ENCODE measurements around the gene GLYR1.

Gene GLYR1

GRCh38 chr16:4886151-4886550, 39.1 kb upstream of the GLYR1 start:
- in situ Hi-C loops (cut with HindIII; ENCODE audit: low pct_unique_long_range_greater_than_20kb, low sequenced_read_pairs): no loop called here
- DNase-seq (ENCODE audit: low read depth in 1 of 2, low spot score in 1 of 2): no peak

GRCh38 chr16:4884972-4885874, 38.1 kb upstream of the GLYR1 start:
- in situ Hi-C loops (cut with HindIII; ENCODE audit: low pct_unique_long_range_greater_than_20kb, low sequenced_read_pairs): no loop called here
- TF ChIP-seq JUND (IDR thresholded peaks at IDR 0.05; ENCODE audit: low read depth): no peak
- no peak for DNase-seq (ENCODE audit: low read depth in 1 of 2, low spot score in 1 of 2)

More at GRCh38 chr16:4886151-4886550, 39.1 kb upstream of the GLYR1 start:
- no peak for TF ChIP-seq JUND (IDR thresholded peaks at IDR 0.05; ENCODE audit: low read depth)

- in situ Hi-C loops (cut with HindIII; ENCODE audit: low pct_unique_long_range_greater_than_20kb, low sequenced_read_pairs): no loop called here
- no peak for TF ChIP-seq JUND (IDR thresholded peaks at IDR 0.05; ENCODE audit: low read depth)
- no peak for DNase-seq (ENCODE audit: low read depth in 1 of 2, low spot score in 1 of 2)
Measured at GRCh38 chr16:4884209-4884608, 37.1 kb upstream of the GLYR1 start.

GRCh38 chr16:4883501-4883900, 36.4 kb upstream of the GLYR1 start:
- in situ Hi-C loops (cut with HindIII; ENCODE audit: low pct_unique_long_range_greater_than_20kb, low sequenced_read_pairs): no loop called here
- no peak for DNase-seq (ENCODE audit: low read depth in 1 of 2, low spot score in 1 of 2)
- TF ChIP-seq JUND (IDR thresholded peaks at IDR 0.05; ENCODE audit: low read depth): no peak

GRCh38 chr16:4882633-4883285, 35.7 kb upstream of the GLYR1 start:
- in situ Hi-C loops (cut with HindIII; ENCODE audit: low pct_unique_long_range_greater_than_20kb, low sequenced_read_pairs): no loop called here
- TF ChIP-seq JUND (IDR thresholded peaks at IDR 0.05; ENCODE audit: low read depth): no peak
- DNase-seq (ENCODE audit: low read depth in 1 of 2, low spot score in 1 of 2): peak in 1 of 2 experiments; percentile 12

- no peak for DNase-seq (ENCODE audit: low read depth in 1 of 2, low spot score in 1 of 2)
- in situ Hi-C loops (cut with HindIII; ENCODE audit: low pct_unique_long_range_greater_than_20kb, low sequenced_read_pairs): no loop called here
- TF ChIP-seq JUND (IDR thresholded peaks at IDR 0.05; ENCODE audit: low read depth): no peak
Measured at GRCh38 chr16:4882000-4882632, 35.0 kb upstream of the GLYR1 start.

GRCh38 chr16:4880006-4880580, 33.0 kb upstream of the GLYR1 start:
- DNase-seq (ENCODE audit: low read depth in 1 of 2, low spot score in 1 of 2): no peak
- in situ Hi-C loops (cut with HindIII; ENCODE audit: low pct_unique_long_range_greater_than_20kb, low sequenced_read_pairs): no loop called here
- no peak for TF ChIP-seq JUND (IDR thresholded peaks at IDR 0.05; ENCODE audit: low read depth)

GRCh38 chr16:4879049-4879448, 32.0 kb upstream of the GLYR1 start:
- no peak for TF ChIP-seq JUND (IDR thresholded peaks at IDR 0.05; ENCODE audit: low read depth)
- no peak for DNase-seq (ENCODE audit: low read depth in 1 of 2, low spot score in 1 of 2)
- in situ Hi-C loops (cut with HindIII; ENCODE audit: low pct_unique_long_range_greater_than_20kb, low sequenced_read_pairs): no loop called here

GRCh38 chr16:4877380-4877685, 30.2 kb upstream of the GLYR1 start:
- in situ Hi-C loops (cut with HindIII; ENCODE audit: low pct_unique_long_range_greater_than_20kb, low sequenced_read_pairs): no loop called here
- TF ChIP-seq JUND (IDR thresholded peaks at IDR 0.05; ENCODE audit: low read depth): no peak
- no peak for DNase-seq (ENCODE audit: low read depth in 1 of 2, low spot score in 1 of 2)

- no peak for DNase-seq (ENCODE audit: low read depth in 1 of 2, low spot score in 1 of 2)
- no peak for TF ChIP-seq JUND (IDR thresholded peaks at IDR 0.05; ENCODE audit: low read depth)
- in situ Hi-C loops (cut with HindIII; ENCODE audit: low pct_unique_long_range_greater_than_20kb, low sequenced_read_pairs): no loop called here
Measured at GRCh38 chr16:4876646-4877379, 29.7 kb upstream of the GLYR1 start.

GRCh38 chr16:4874666-4875065, 27.6 kb upstream of the GLYR1 start:
- in situ Hi-C loops (cut with HindIII; ENCODE audit: low pct_unique_long_range_greater_than_20kb, low sequenced_read_pairs): no loop called here
- no peak for DNase-seq (ENCODE audit: low read depth in 1 of 2, low spot score in 1 of 2)
- no peak for TF ChIP-seq JUND (IDR thresholded peaks at IDR 0.05; ENCODE audit: low read depth)

- TF ChIP-seq JUND (IDR thresholded peaks at IDR 0.05; ENCODE audit: low read depth): no peak
- no peak for DNase-seq (ENCODE audit: low read depth in 1 of 2, low spot score in 1 of 2)
- in situ Hi-C loops (cut with HindIII; ENCODE audit: low pct_unique_long_range_greater_than_20kb, low sequenced_read_pairs): no loop called here
Measured at GRCh38 chr16:4873091-4873490, 26.0 kb upstream of the GLYR1 start.

Measured in T47D (cell line).